HepG2 (cell line): ENCODE results near the gene UCHL3. TPM values are rescaled to one million over a fixed set of nuclear protein-coding genes. Genes with fewer than 3 reads are reported as not detected.
A peak's percentile ranks its signal among the peaks of the same experiment; 100 is the strongest.

Experiments used
- BRCA1 ChIP-seq: sonication (generic); formaldehyde crosslinking; IDR thresholded peaks from 2 replicates; pipeline ENCODE4 v1.4.0; 2020; ENCODE audit warnings: missing genetic modification reagents
- CHD2 ChIP-seq: IDR thresholded peaks from 2 replicates; pipeline ENCODE4 v1.6.1; 2011; ENCODE audit warnings: low read depth, low read length, improper control_type of control experiment
- FLYWCH1 ChIP-seq: sonication (generic); formaldehyde crosslinking; IDR thresholded peaks from 2 replicates; pipeline ENCODE4 v1.8.1; 2023; ENCODE audit warnings: mild to moderate bottlenecking, missing genetic modification reagents
- FOXA1 ChIP-seq, 2 experiments: fragments of 450-650 bp in 1 of 2; sonication (generic) in 1 of 2; formaldehyde crosslinking in 1 of 2; IDR thresholded peaks; 2 replicates each; pipeline versions ENCODE4 v1.4.0 to v1.6.1; 2016 to 2020; ENCODE audit warnings: missing genetic modification reagents in 1 of 2
- HDAC1 ChIP-seq: sonication (generic); formaldehyde crosslinking; IDR thresholded peaks from 2 replicates; pipeline ENCODE4 v1.5.1; 2020; ENCODE audit warnings: mild to moderate bottlenecking, missing genetic modification reagents
- HNF4G ChIP-seq, 2 experiments: sonication (generic) in 1 of 2; formaldehyde crosslinking in 1 of 2; IDR thresholded peaks; 2 replicates each; pipeline versions ENCODE4 v1.4.0 to v1.6.1; 2011 to 2020; ENCODE audit warnings: borderline replicate concordance in 2 of 2, low read depth in 2 of 2, mild to moderate bottlenecking in 2 of 2, low read length in 1 of 2, missing genetic modification reagents in 1 of 2, moderate library complexity in 1 of 2
- MAFG ChIP-seq: sonication (generic); formaldehyde crosslinking; IDR thresholded peaks from 2 replicates; pipeline ENCODE4 v1.5.1; 2020; ENCODE audit warnings: mild to moderate bottlenecking, missing genetic modification reagents
- SMYD3 ChIP-seq: sonication (generic); formaldehyde crosslinking; IDR thresholded peaks from 2 replicates; pipeline ENCODE4 v1.8.1; 2023; ENCODE audit warnings: mild to moderate bottlenecking, missing genetic modification reagents
- ZFP36L1 ChIP-seq: sonication (generic); formaldehyde crosslinking; IDR thresholded peaks from 2 replicates; pipeline ENCODE4 v1.8.0; 2022; ENCODE audit warnings: mild to moderate bottlenecking, missing genetic modification reagents, moderate library complexity
- ZFP62 ChIP-seq: sonication (generic); formaldehyde crosslinking; IDR thresholded peaks from 2 replicates; pipeline ENCODE4 v1.4.0; 2020; ENCODE audit warnings: missing genetic modification reagents
- ZFX ChIP-seq: sonication (generic); formaldehyde crosslinking; IDR thresholded peaks from 2 replicates; pipeline ENCODE4 v1.4.0; 2020; ENCODE audit warnings: mild to moderate bottlenecking, low read depth, missing genetic modification reagents, moderate library complexity
- ZNF10 ChIP-seq: sonication (generic); formaldehyde crosslinking; IDR thresholded peaks from 2 replicates; pipeline ENCODE4 v1.4.0; 2020; ENCODE audit warnings: mild to moderate bottlenecking, low read depth, missing genetic modification reagents, borderline replicate concordance
- ZNF292 ChIP-seq: sonication (generic); formaldehyde crosslinking; IDR thresholded peaks from 2 replicates; pipeline ENCODE4 v1.8.1; 2022; ENCODE audit warnings: mild to moderate bottlenecking, low read depth, missing genetic modification reagents, borderline replicate concordance
- ZNF30 ChIP-seq: sonication (generic); formaldehyde crosslinking; IDR thresholded peaks from 2 replicates; pipeline ENCODE4 v1.5.0; 2020; ENCODE audit warnings: mild to moderate bottlenecking, missing genetic modification reagents
- ZNF619 ChIP-seq: sonication (generic); formaldehyde crosslinking; IDR thresholded peaks from 2 replicates; pipeline ENCODE4 v1.4.0; 2020; ENCODE audit warnings: mild to moderate bottlenecking, missing genetic modification reagents
- ZNF724P ChIP-seq: sonication (generic); formaldehyde crosslinking; IDR thresholded peaks from 2 replicates; pipeline ENCODE4 v1.8.0; 2022; ENCODE audit warnings: missing genetic modification reagents, borderline replicate concordance
- polyA plus RNA-seq, 8 experiments: library from polyadenylated mRNA; depleted of rRNA in 3 of 8; stranded (reverse) in 7 of 8; unstranded in 1 of 8; fragments of >200 nt; fragmentation: Illumina TruSeq in 4 of 8; extraction: Trizol in 4 of 8; gene quantifications; 2 replicates each; pipeline versions ENCODE4 v1.2.1 to v1.2.3, GENCODE V29; 2011 to 2016; ENCODE audit warnings: low read depth in 4 of 8, missing spikeins in 1 of 8, mixed read lengths in 1 of 8; ENCODE audit not compliant: insufficient read depth in 1 of 8
- total RNA-seq, 5 experiments: library from RNA; depleted of rRNA; stranded (reverse); fragments of >200 nt; fragmentation: Illumina TruSeq; extraction: Trizol; gene quantifications; 2 replicates each; pipeline ENCODE4 v1.2.3, GENCODE V29; 2016; ENCODE audit warnings: low read depth in 1 of 5
- TF ChIP-seq, protein P1 (sequence below): sonication (generic); formaldehyde crosslinking; IDR thresholded peaks from 2 replicates; pipeline ENCODE4 v1.4.0; 2020; ENCODE audit warnings: missing genetic modification reagents
- TF ChIP-seq, protein P2 (sequence below): sonication (generic); formaldehyde crosslinking; IDR thresholded peaks from 2 replicates; pipeline ENCODE4 v1.5.1; 2020; ENCODE audit warnings: missing genetic modification reagents, mild to moderate bottlenecking, borderline replicate concordance
- TF ChIP-seq, protein P3 (sequence below): IDR thresholded peaks from 2 replicates; pipeline ENCODE4 v1.6.1; 2016

UCHL3 gene
- total and polyA plus RNA-seq, 2 of the 13 experiments (the other 11 are each of a cell fraction or from before 2014, with no cell fraction given) = 36.2 to 93.3 TPM

DNA sequence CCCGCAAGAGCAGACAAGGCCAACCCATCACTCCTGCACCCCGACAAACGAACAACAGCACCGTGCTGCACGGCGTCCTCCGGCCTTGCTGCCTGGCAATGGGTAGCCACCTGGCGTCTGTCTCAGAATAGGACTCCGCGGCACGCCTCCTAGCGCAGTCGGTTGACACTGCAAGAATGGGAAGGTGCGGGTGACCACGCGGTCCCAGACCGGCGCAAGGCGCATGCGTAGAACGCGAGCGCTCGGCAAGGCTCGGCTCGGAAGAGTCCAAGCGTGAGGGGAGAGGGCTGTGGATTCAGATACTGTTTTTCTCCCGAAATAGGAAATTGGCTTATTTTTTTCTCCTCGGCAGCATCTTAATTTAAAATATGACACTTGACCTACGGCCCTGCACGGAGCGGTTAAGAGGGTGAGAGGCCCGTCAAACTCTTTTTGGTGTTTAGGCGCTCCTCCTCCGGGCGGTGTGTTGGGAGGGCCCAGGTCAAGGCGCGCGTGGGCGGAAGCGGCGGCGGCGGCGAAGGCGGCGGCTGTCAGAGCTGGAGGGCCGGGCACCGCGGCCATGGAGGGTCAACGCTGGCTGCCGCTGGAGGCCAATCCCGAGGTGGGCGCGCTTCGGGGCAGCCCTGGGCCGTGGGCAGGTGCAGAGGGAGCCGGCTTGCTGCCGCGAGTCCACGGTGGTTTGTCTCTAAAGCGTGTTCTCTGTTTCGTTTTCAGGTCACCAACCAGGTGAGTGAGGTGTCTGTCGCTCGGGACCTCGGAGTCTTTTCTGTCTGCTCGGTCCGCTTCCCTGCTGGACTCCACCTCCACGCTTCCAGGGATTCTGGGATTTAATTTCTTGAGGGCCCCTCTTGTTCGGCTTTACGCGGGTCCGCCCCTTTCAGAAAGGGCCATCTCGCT lies at the start of gene UCHL3 (continued):
- TF ChIP-seq, protein P1, sequence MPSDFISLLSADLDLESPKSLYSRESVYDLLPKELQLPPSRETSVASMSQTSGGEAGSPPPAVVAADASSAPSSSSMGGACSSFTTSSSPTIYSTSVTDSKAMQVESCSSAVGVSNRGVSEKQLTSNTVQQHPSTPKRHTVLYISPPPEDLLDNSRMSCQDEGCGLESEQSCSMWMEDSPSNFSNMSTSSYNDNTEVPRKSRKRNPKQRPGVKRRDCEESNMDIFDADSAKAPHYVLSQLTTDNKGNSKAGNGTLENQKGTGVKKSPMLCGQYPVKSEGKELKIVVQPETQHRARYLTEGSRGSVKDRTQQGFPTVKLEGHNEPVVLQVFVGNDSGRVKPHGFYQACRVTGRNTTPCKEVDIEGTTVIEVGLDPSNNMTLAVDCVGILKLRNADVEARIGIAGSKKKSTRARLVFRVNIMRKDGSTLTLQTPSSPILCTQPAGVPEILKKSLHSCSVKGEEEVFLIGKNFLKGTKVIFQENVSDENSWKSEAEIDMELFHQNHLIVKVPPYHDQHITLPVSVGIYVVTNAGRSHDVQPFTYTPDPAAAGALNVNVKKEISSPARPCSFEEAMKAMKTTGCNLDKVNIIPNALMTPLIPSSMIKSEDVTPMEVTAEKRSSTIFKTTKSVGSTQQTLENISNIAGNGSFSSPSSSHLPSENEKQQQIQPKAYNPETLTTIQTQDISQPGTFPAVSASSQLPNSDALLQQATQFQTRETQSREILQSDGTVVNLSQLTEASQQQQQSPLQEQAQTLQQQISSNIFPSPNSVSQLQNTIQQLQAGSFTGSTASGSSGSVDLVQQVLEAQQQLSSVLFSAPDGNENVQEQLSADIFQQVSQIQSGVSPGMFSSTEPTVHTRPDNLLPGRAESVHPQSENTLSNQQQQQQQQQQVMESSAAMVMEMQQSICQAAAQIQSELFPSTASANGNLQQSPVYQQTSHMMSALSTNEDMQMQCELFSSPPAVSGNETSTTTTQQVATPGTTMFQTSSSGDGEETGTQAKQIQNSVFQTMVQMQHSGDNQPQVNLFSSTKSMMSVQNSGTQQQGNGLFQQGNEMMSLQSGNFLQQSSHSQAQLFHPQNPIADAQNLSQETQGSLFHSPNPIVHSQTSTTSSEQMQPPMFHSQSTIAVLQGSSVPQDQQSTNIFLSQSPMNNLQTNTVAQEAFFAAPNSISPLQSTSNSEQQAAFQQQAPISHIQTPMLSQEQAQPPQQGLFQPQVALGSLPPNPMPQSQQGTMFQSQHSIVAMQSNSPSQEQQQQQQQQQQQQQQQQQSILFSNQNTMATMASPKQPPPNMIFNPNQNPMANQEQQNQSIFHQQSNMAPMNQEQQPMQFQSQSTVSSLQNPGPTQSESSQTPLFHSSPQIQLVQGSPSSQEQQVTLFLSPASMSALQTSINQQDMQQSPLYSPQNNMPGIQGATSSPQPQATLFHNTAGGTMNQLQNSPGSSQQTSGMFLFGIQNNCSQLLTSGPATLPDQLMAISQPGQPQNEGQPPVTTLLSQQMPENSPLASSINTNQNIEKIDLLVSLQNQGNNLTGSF (CRISPR knock-in tag) = no peak
- TF ChIP-seq ZFP62 (no peak), ZFP36L1 (CRISPR knock-in tag) (peak; percentile 68; the same call in 1 of the 2 replicates), ZNF724P (no peak), ZNF619 (CRISPR knock-in tag) (peak; percentile 85), BRCA1 (CRISPR knock-in tag) (no peak), HDAC1 (peak; percentile 81), SMYD3 (no peak), ZFX (CRISPR knock-in tag) (peak; percentile 76), HNF4G (IDR thresholded peaks at IDR 0.05; ENCODE audit: borderline replicate concordance, low read depth, low read length) (no peak), HNF4G (CRISPR knock-in tag; IDR thresholded peaks at IDR 0.05; ENCODE audit: borderline replicate concordance, low read depth) (no peak), CHD2 (no peak), ZNF10 (CRISPR knock-in tag) (no peak), FOXA1 (IDR thresholded peaks at IDR 0.05) (no peak), FOXA1 (CRISPR knock-in tag; IDR thresholded peaks at IDR 0.05) (peak; percentile 69), FLYWCH1 (CRISPR knock-in tag) (no peak), MAFG (CRISPR knock-in tag) (no peak), ZNF292 (CRISPR knock-in tag) (peak; percentile 89), ZNF30 (no peak)
- TF ChIP-seq, protein P2, sequence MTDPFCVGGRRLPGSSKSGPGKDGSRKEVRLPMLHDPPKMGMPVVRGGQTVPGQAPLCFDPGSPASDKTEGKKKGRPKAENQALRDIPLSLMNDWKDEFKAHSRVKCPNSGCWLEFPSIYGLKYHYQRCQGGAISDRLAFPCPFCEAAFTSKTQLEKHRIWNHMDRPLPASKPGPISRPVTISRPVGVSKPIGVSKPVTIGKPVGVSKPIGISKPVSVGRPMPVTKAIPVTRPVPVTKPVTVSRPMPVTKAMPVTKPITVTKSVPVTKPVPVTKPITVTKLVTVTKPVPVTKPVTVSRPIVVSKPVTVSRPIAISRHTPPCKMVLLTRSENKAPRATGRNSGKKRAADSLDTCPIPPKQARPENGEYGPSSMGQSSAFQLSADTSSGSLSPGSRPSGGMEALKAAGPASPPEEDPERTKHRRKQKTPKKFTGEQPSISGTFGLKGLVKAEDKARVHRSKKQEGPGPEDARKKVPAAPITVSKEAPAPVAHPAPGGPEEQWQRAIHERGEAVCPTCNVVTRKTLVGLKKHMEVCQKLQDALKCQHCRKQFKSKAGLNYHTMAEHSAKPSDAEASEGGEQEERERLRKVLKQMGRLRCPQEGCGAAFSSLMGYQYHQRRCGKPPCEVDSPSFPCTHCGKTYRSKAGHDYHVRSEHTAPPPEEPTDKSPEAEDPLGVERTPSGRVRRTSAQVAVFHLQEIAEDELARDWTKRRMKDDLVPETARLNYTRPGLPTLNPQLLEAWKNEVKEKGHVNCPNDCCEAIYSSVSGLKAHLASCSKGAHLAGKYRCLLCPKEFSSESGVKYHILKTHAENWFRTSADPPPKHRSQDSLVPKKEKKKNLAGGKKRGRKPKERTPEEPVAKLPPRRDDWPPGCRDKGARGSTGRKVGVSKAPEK = no peak
- TF ChIP-seq, protein P3, sequence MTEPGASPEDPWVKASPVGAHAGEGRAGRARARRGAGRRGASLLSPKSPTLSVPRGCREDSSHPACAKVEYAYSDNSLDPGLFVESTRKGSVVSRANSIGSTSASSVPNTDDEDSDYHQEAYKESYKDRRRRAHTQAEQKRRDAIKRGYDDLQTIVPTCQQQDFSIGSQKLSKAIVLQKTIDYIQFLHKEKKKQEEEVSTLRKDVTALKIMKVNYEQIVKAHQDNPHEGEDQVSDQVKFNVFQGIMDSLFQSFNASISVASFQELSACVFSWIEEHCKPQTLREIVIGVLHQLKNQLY = peak; percentile 38
